Endothelial cell of umbilical vein (primary cell): ENCODE measurements around the gene YWHAH. TPM values are rescaled to one million over a fixed set of nuclear protein-coding genes. Genes with fewer than 3 reads are reported as not detected.

Experiments used
- BruUV-seq: library from RNA; stranded (reverse); fragments of 400-500 nt; replicated peaks from 2 replicates; lab custom pipeline; 2021; lab: Mats Ljungman, UMichigan
- CTCF ChIA-PET: fragments of 300-600, 350-600 bp; sonication (Branson Sonifier 250); formaldehyde crosslinking; loops from one replicate; lab custom pipeline; 2021; ENCODE audit warnings: antibody characterized with exemption, inconsistent platforms; lab: Charles Lee
- POLR2A ChIA-PET: fragments of 300-600, 350-600 bp; sonication (Branson Sonifier 250); formaldehyde crosslinking; loops from one replicate; lab custom pipeline; 2021; ENCODE audit warnings: antibody characterized with exemption, inconsistent platforms; lab: Charles Lee
- DNase-seq: peaks from one replicate; pipeline ENCODE4 v3.0.0-alpha.2; 2011; ENCODE audit warnings: low read depth, low spot score
- FAIRE-seq: peaks from 2 replicates; lab custom pipeline; 2011; peaks lifted over from hg19 to GRCh38; lab: Jason Lieb, UNC
- H2AFZ ChIP-seq: 2 replicates; pipeline ENCODE4 v1.6.0; 2012; ENCODE audit warnings: low read depth, low read length, control low read depth, inconsistent platforms
- H3K27ac ChIP-seq: 2 replicates; pipeline ENCODE4 v1.5.1; 2011; ENCODE audit warnings: low read depth, mild to moderate bottlenecking, control low read depth, low read length, moderate library complexity; ENCODE audit not compliant: insufficient read depth
- H3K27me3 ChIP-seq, 2 experiments: 2 replicates each; pipeline versions ENCODE4 v1.6.0 to v1.6.1; 2011; ENCODE audit warnings: low read length in 2 of 2, mixed read lengths in 1 of 2; ENCODE audit not compliant: control insufficient read depth in 2 of 2, insufficient read depth in 2 of 2
- H3K36me3 ChIP-seq, 2 experiments: 2 replicates in 1 of 2; 3 replicates in 1 of 2; pipeline ENCODE4 v1.5.1; 2011; ENCODE audit warnings: low read length in 2 of 2, mild to moderate bottlenecking in 1 of 2, moderate library complexity in 1 of 2; ENCODE audit not compliant: control insufficient read depth in 2 of 2, insufficient read depth in 2 of 2; ENCODE audit errors: extremely low read depth in 1 of 2
- H3K4me1 ChIP-seq: 3 replicates; pipeline ENCODE4 v1.5.1; 2011; ENCODE audit warnings: mild to moderate bottlenecking, low read length; ENCODE audit not compliant: control insufficient read depth, insufficient read depth; ENCODE audit errors: extremely low read depth
- H3K4me2 ChIP-seq: 2 replicates; pipeline ENCODE4 v1.6.1; 2011; ENCODE audit warnings: low read length, control low read depth, mixed read lengths; ENCODE audit not compliant: insufficient read depth
- H3K4me3 ChIP-seq, 3 experiments: fragments of 200-600 bp in 1 of 3; sonication (generic), shearing (Covaris generic) in 1 of 3; replicated peaks in 1 of 3; 2 replicates each; pipeline ENCODE4 v1.5.1; 2011 to 2016; ENCODE audit warnings: control low read depth in 3 of 3, low read length in 3 of 3, mild to moderate bottlenecking in 2 of 3, inconsistent platforms in 1 of 3, low read depth in 1 of 3, moderate library complexity in 1 of 3; ENCODE audit not compliant: insufficient read depth in 1 of 3
- H3K79me2 ChIP-seq: 2 replicates; pipeline ENCODE4 v1.6.0; 2012; ENCODE audit warnings: low read length, inconsistent platforms; ENCODE audit not compliant: control insufficient read depth, insufficient read depth
- H3K9ac ChIP-seq: replicated peaks from 2 replicates; pipeline ENCODE3; 2011; ENCODE audit warnings: low read length, control low read depth; ENCODE audit not compliant: insufficient read depth; ENCODE audit errors: extremely low read depth
- H3K9me1 ChIP-seq: replicated peaks from 3 replicates; pipeline ENCODE4 v1.6.0; 2011; ENCODE audit warnings: mild to moderate bottlenecking, low read length; ENCODE audit not compliant: control insufficient read depth, insufficient read depth; ENCODE audit errors: extremely low read depth
- H3K9me3 ChIP-seq: replicated peaks from 2 replicates; pipeline ENCODE4 v1.5.1; 2012; ENCODE audit warnings: low read length, inconsistent platforms; ENCODE audit not compliant: control insufficient read depth, insufficient read depth
- H4K20me1 ChIP-seq: replicated peaks from 2 replicates; pipeline ENCODE3; 2011; ENCODE audit warnings: mild to moderate bottlenecking, low read length; ENCODE audit not compliant: control insufficient read depth, insufficient read depth; ENCODE audit errors: extremely low read depth
- CTCF ChIP-seq, 2 donors: IDR thresholded peaks; 1 replicate in 1 of 2; 2 replicates in 1 of 2; pipeline ENCODE4 v1.5.1; 2011; ENCODE audit warnings: low read length in 2 of 2, mild to moderate bottlenecking in 2 of 2, moderate library complexity in 2 of 2, control low read depth in 1 of 2, inconsistent platforms in 1 of 2, low read depth in 1 of 2; ENCODE audit not compliant: insufficient read depth in 1 of 2; ENCODE audit errors: extremely low read depth in 1 of 2
- EZH2 ChIP-seq: IDR thresholded peaks from 2 replicates; pipeline ENCODE4 v1.6.1; 2012; ENCODE audit warnings: borderline replicate concordance, low read depth, mild to moderate bottlenecking, moderate library complexity, low read length, inconsistent platforms; ENCODE audit not compliant: severe bottlenecking
- FOS ChIP-seq: IDR thresholded peaks from 2 replicates; pipeline ENCODE4 v1.6.1; 2011; ENCODE audit warnings: mild to moderate bottlenecking, low read length, moderate library complexity, borderline replicate concordance; ENCODE audit not compliant: insufficient read depth
- GATA2 ChIP-seq: IDR thresholded peaks from 2 replicates; pipeline ENCODE4 v1.7.0; 2011; ENCODE audit warnings: low read depth, mild to moderate bottlenecking, moderate library complexity, mixed read lengths, low read length; ENCODE audit not compliant: insufficient read length, insufficient read depth
- JUN ChIP-seq: IDR thresholded peaks from 2 replicates; pipeline ENCODE4 v1.6.1; 2011; ENCODE audit warnings: borderline replicate concordance, low read depth; ENCODE audit not compliant: insufficient read length, insufficient read depth
- MYC ChIP-seq: IDR thresholded peaks from one replicate; pipeline ENCODE4 v1.6.1; 2011; ENCODE audit warnings: mild to moderate bottlenecking, low read depth, low read length
- POLR2AphosphoS5 ChIP-seq: IDR thresholded peaks from 2 replicates; pipeline ENCODE4 v1.6.1; 2012; ENCODE audit warnings: low read depth, mild to moderate bottlenecking, control low read depth, low read length, moderate library complexity; ENCODE audit not compliant: insufficient read depth
- dilution Hi-C: fragments of 300-500 bp; cut with MboI; formaldehyde crosslinking; loops from one replicate; pipeline ENCODE4 v1.15.0; 2019; ENCODE audit warnings: low sequenced_read_pairs; ENCODE audit not compliant: extremely low pct_ligation_motif_present
- intact Hi-C: fragments of 100-400 bp; cut with micrococcal nuclease; formaldehyde crosslinking; loops from one replicate; pipeline ENCODE4 v1.10.0; 2022
- polyA plus RNA-seq, 4 experiments: library from polyadenylated mRNA; depleted of rRNA in 3 of 4; stranded (reverse) in 3 of 4; unstranded in 1 of 4; fragments of >200 nt; gene quantifications; 2 replicates each; pipeline versions ENCODE4 v1.2.1 to v1.2.3, GENCODE V29; 2011 to 2012; ENCODE audit warnings: missing spikeins in 1 of 4
- total RNA-seq: library from RNA; stranded (reverse); gene quantifications from 2 replicates; pipeline ENCODE4 v1.2.3, GENCODE V29; 2021
- TF ChIP-seq, protein P1 (sequence below): IDR thresholded peaks from 2 replicates; pipeline ENCODE4 v1.6.1; 2011; ENCODE audit not compliant: insufficient read depth, insufficient read length

YWHAH gene
- total and polyA plus RNA-seq, 2 donors (not counting 3 experiments of a cell fraction or from before 2014, with no cell fraction given), result 73.6 to 170 TPM

- H3K9me3 ChIP-seq, result no peaks in the 10 kb centered on the region
- H3K79me2 ChIP-seq, result no peaks in the 10 kb centered on the region
- H3K9me1 ChIP-seq, result no peaks in the 10 kb centered on the region
- no peak for FAIRE-seq
- no peak for DNase-seq
- intact Hi-C loops (no loop called here), dilution Hi-C loops (no loop called here)
- no peaks in the 10 kb centered on the region for H3K36me3 ChIP-seq
- H3K4me2 ChIP-seq, result no peak overlapping the region
- ChIA-PET CTCF (interaction anchor here (1.0 kb wide), 1 partner anchor 302 kb away, joined by 4 read pairs; no protein-coding TSS in a partner anchor), POLR2A (no interaction called here)
- no peak overlapping the region for H3K4me3 ChIP-seq
- no peak overlapping the region for H2AFZ ChIP-seq
- BruUV-seq, result no TSS peak
- no peaks in the 10 kb centered on the region for H4K20me1 ChIP-seq
- H3K27me3 ChIP-seq, result no peaks in the 10 kb centered on the region
- H3K9ac ChIP-seq, result no peak overlapping the region
- TF ChIP-seq CTCF (IDR thresholded peaks at IDR 0.05; ENCODE audit: extremely low read depth in 1 of 2, insufficient read depth in 1 of 2, low read depth in 1 of 2, low read length in 2 of 2), result no peak
- no peak for TF ChIP-seq POLR2AphosphoS5
- TF ChIP-seq, protein P1, sequence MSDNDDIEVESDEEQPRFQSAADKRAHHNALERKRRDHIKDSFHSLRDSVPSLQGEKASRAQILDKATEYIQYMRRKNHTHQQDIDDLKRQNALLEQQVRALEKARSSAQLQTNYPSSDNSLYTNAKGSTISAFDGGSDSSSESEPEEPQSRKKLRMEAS, result no peak
- no peak for TF ChIP-seq FOS
- no peak for TF ChIP-seq EZH2
- no peak for TF ChIP-seq GATA2
- TF ChIP-seq JUN, result no peak
- TF ChIP-seq MYC, result no peak
- H3K27ac ChIP-seq, result no peak overlapping the region
- peaks cover 6% of the 10 kb centered on the region for H3K4me1 ChIP-seq
Observed at GRCh38 chr22:31968022-31968421, 23.7 kb downstream of the YWHAH start.
